BLaER1 treated with 17β-estradiol and CSF1 and Interleukin-3, amounts not matched to agents 10 nM and 100 nM (cell line): ENCODE measurements around the gene HS1BP3.

Experiments
- H3K27ac ChIP-seq, 11 experiments: shearing (Covaris generic); formaldehyde crosslinking; 2 replicates each; pipeline ENCODE4 v1.8.1; 2022
- H3K27me3 ChIP-seq, 11 experiments: shearing (Covaris generic); formaldehyde crosslinking; 2 replicates each; pipeline ENCODE4 v1.8.1; 2022
- H3K36me3 ChIP-seq, 11 experiments: shearing (Covaris generic); formaldehyde crosslinking; 2 replicates each; pipeline ENCODE4 v1.8.1; 2022
- H3K4me1 ChIP-seq, 10 experiments: shearing (Covaris generic); formaldehyde crosslinking; 2 replicates each; pipeline ENCODE4 v1.8.1; 2022
- H3K4me2 ChIP-seq, 11 experiments: shearing (Covaris generic); formaldehyde crosslinking; 2 replicates each; pipeline ENCODE4 v1.8.1; 2022
- H3K4me3 ChIP-seq, 10 experiments: shearing (Covaris generic); formaldehyde crosslinking; 2 replicates each; pipeline ENCODE4 v1.8.1; 2022
- H3K9ac ChIP-seq, 11 experiments: shearing (Covaris generic); formaldehyde crosslinking; 2 replicates each; pipeline ENCODE4 v1.8.1; 2022
- H3K9me3 ChIP-seq, 11 experiments: shearing (Covaris generic); formaldehyde crosslinking; replicated peaks in 1 of 11; 2 replicates each; pipeline ENCODE4 v1.8.1; 2022
- H4K20me1 ChIP-seq, 11 experiments: shearing (Covaris generic); formaldehyde crosslinking; 2 replicates each; pipeline ENCODE4 v1.8.1; 2022
- Cebpa-rat ChIP-seq, 11 experiments: shearing (Covaris generic); IDR thresholded peaks; 2 replicates each; pipeline ENCODE4 v1.8.1; 2022

HS1BP3 gene

DNA sequence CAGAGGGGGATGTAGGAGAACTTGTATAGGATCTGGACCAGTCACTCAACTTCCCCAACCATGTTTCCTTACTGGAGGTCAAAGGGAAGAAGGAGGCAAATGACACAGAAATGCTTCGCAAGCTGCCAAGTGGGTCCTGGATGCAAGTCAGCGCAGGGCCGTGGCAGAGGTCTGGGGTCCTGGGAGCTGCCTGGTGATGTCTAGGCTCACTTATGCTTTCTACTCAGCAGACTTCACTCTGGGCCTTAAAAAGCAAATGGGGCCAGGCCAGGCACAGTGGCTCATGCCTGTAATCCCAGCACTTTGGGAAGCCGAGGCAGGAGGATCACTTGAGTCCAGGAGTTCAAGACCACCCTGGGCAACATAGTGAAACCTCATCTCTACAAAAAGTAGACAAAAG, 19.9 kb downstream of the HS1BP3 start:
- no peaks in the 10 kb centered on the region for H3K27me3 ChIP-seq
- no peak overlapping the region for H3K4me3 ChIP-seq
- no peaks in the 10 kb centered on the region for H3K9me3 ChIP-seq
- peaks cover 5 to 97% (median 21%) of the 10 kb centered on the region in 11 experiments; a peak in 17 of 22 replicates for H4K20me1 ChIP-seq
- no peak for TF ChIP-seq Cebpa-rat (IDR thresholded peaks at IDR 0.05)
- H3K9ac ChIP-seq = no peak overlapping the region
- peaks cover 27 to 69% (median 47%) of the 10 kb centered on the region in 10 experiments for H3K4me1 ChIP-seq
- H3K4me2 ChIP-seq = no peak overlapping the region
- no peak overlapping the region for H3K27ac ChIP-seq
- H3K36me3 ChIP-seq = peaks cover 0 to 82% (median 0%) of the 10 kb centered on the region in 11 experiments; a peak in 4 of 22 replicates

- Histone ChIP-seq H3K27me3 (no peaks in the 10 kb centered on the region; a peak in 1 of 22 replicates), H3K36me3 (peaks cover 0 to 82% (median under 1%) of the 10 kb centered on the region in 11 experiments; a peak in 8 of 22 replicates), H4K20me1 (peaks cover 10 to 100% (median 21%) of the 10 kb centered on the region in 11 experiments; a peak in 18 of 22 replicates), H3K27ac (no peak overlapping the region), H3K4me3 (no peak overlapping the region), H3K4me1 (peaks cover 20 to 70% (median 47%) of the 10 kb centered on the region in 10 experiments), H3K4me2 (no peak overlapping the region), H3K9ac (no peak overlapping the region), H3K9me3 (no peaks in the 10 kb centered on the region)
- TF ChIP-seq Cebpa-rat (IDR thresholded peaks at IDR 0.05) = no peak
Observed at GRCh38 chr2:20629581-20630171, 21.2 kb downstream of the HS1BP3 start.

GRCh38 chr2:20629181-20629580, 21.7 kb downstream of the HS1BP3 start:
- Histone ChIP-seq H3K9ac (no peak overlapping the region), H3K27ac (no peak overlapping the region), H3K4me1 (peaks cover 15 to 68% (median 42%) of the 10 kb centered on the region in 10 experiments), H3K4me3 (no peak overlapping the region), H3K9me3 (no peaks in the 10 kb centered on the region), H3K27me3 (no peaks in the 10 kb centered on the region; a peak in 1 of 22 replicates), H4K20me1 (peaks cover 6 to 100% (median 18%) of the 10 kb centered on the region in 11 experiments; a peak in 18 of 22 replicates), H3K36me3 (peaks cover 0 to 83% (median 6%) of the 10 kb centered on the region in 11 experiments; a peak in 13 of 22 replicates), H3K4me2 (no peak overlapping the region)
- TF ChIP-seq Cebpa-rat (IDR thresholded peaks at IDR 0.05) = no peak

DNA sequence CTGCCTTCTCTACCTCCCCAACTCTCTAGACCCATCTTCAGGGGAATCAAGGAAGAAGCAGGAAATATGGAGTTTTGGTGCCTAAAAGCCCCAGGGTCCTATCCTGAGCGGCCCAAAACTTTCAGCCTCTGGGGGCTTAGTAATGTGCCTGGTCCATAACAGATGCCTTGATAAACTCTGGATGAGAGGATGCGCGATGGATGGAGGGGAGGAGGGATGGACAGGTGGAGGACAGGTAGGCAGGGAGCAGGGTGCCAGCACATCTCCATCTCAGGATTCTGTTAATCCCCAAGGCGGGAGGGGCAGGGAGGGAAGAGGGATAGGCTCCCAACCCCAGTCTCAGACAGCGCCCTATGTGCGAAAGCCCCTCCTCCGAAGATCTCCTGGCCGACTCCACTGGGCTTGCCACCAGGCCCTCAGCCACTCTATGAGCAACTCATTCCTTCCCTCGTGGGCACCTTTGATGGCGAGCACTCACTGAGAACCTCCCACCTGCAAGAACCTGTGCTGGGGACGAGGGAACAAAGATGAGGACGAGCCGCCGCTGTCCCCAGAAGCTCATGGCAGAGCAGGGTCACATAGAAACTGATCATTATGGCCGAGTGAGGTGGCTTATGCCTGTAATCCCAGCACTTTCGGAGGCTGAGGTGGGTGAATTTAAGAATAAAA, 23.1 kb downstream of the HS1BP3 start:
- H3K27ac ChIP-seq = no peak overlapping the region
- no peak overlapping the region for H3K4me3 ChIP-seq
- H3K9me3 ChIP-seq = no peaks in the 10 kb centered on the region
- H3K36me3 ChIP-seq = peaks cover 0 to 87% (median 13%) of the 10 kb centered on the region in 11 experiments; a peak in 14 of 22 replicates
- H3K27me3 ChIP-seq = peaks cover 0 to 5% (median 0%) of the 10 kb centered on the region in 11 experiments; a peak in 3 of 22 replicates
- H4K20me1 ChIP-seq = peaks cover 4 to 99% (median 21%) of the 10 kb centered on the region in 11 experiments; a peak in 18 of 22 replicates
- H3K9ac ChIP-seq = peak overlapping the region in 1 of 11 experiments; percentile 11; a peak in 1 of 22 replicates
- peaks cover 8 to 60% (median 33%) of the 10 kb centered on the region in 10 experiments; a peak in 19 of 20 replicates for H3K4me1 ChIP-seq
- no peak for TF ChIP-seq Cebpa-rat (IDR thresholded peaks at IDR 0.05)
- peak overlapping the region in 10 of 11 experiments; percentile 11 to 89 (median 80); a peak in 16 of 22 replicates for H3K4me2 ChIP-seq

GRCh38 chr2:20626698-20627513, 24.0 kb downstream of the HS1BP3 start:
- Histone ChIP-seq H3K4me3 (no peak overlapping the region), H3K4me1 (peaks cover 8 to 60% (median 40%) of the 10 kb centered on the region in 10 experiments; a peak in 19 of 20 replicates), H4K20me1 (peaks cover 4 to 98% (median 21%) of the 10 kb centered on the region in 11 experiments; a peak in 18 of 22 replicates), H3K36me3 (peaks cover 0 to 87% (median 13%) of the 10 kb centered on the region in 11 experiments; a peak in 15 of 22 replicates), H3K4me2 (peak overlapping the region in 10 of 11 experiments; percentile 11 to 89 (median 80); a peak in 18 of 22 replicates), H3K9me3 (no peaks in the 10 kb centered on the region), H3K27me3 (peaks cover 0 to 12% (median 0%) of the 10 kb centered on the region in 11 experiments; a peak in 3 of 22 replicates), H3K27ac (no peak overlapping the region), H3K9ac (peak overlapping the region in 6 of 11 experiments; percentile 0 to 47 (median 38); a peak in 8 of 22 replicates)
- TF ChIP-seq Cebpa-rat (IDR thresholded peaks at IDR 0.05) = no peak

DNA sequence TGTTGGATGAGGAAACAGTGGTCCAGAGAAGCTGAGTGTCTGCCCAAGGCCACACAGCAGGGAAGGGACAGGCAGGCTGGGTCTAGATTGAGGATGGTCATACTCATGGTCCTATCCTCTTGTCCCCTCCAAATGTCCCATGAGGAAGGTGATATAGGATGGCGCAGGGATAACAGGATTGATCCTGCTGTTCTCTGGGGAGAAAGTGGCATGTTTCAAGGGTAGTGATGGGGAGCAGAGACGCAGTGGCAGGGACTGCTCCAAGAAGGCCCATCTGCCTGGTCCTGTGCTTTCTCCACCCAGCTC, 24.6 kb downstream of the HS1BP3 start:
- Histone ChIP-seq H4K20me1 (peaks cover 4 to 94% (median 23%) of the 10 kb centered on the region in 11 experiments; a peak in 19 of 22 replicates), H3K27ac (no peak overlapping the region), H3K4me2 (peak overlapping the region in 7 of 11 experiments; percentile 72 to 89 (median 83); a peak in 13 of 22 replicates), H3K36me3 (peaks cover 0 to 87% (median 16%) of the 10 kb centered on the region in 11 experiments; a peak in 15 of 22 replicates), H3K27me3 (peaks cover 0 to 12% (median 0%) of the 10 kb centered on the region in 11 experiments; a peak in 3 of 22 replicates), H3K9ac (peak overlapping the region in 1 of 11 experiments; percentile 42; a peak in 1 of 22 replicates), H3K4me3 (no peak overlapping the region), H3K4me1 (peaks cover 8 to 66% (median 40%) of the 10 kb centered on the region in 10 experiments; a peak in 19 of 20 replicates), H3K9me3 (no peaks in the 10 kb centered on the region)
- no peak for TF ChIP-seq Cebpa-rat (IDR thresholded peaks at IDR 0.05)

DNA sequence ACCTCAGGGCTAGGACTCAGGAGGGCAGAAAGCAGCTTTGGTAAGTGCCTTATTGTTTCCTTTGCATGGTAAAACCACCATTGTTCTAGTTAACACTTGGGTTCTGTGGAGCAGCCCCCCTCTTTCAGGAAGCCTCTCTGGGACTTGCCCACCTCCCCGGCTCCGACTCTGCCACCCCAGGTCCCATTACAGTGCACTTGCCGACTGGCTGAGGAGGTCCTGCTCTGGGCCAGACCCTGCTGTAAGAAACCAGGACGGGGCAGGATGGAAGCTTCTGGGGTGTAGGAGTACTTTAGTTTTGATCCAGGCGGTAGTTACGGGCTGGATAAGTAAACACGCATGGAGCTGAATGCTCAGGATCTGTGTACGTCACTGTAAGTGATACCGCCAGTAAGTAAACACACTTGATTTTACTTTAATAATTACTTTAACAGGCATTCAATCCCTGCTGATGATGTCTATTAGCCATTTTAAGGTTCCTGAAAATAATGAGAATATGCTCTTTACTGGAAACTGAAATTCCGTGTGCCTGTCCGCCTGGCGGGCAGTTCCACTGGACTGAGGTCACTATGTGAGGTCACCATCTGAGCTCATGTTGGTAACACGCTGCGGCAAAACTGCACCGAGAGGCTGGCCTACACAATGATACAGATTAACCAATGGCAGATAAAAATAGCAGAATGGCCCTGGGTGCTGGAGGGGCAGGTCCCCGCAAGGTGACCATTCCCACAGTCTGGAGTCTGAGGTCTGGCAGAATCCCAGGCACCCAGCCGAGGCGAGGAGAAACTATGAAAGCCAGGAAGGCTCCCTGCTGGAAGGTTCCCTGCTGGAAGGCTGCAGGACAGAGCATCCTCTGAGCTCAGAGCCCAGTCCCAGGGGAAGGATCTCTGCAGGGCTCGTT, 25.2 kb downstream of the HS1BP3 start:
- Histone ChIP-seq H3K27me3 (peaks cover 0 to 12% (median 0%) of the 10 kb centered on the region in 11 experiments; a peak in 3 of 22 replicates), H3K4me1 (peaks cover 9 to 66% (median 40%) of the 10 kb centered on the region in 10 experiments; a peak in 19 of 20 replicates), H3K27ac (no peak overlapping the region), H3K9me3 (no peaks in the 10 kb centered on the region), H3K4me2 (peak overlapping the region in 7 of 11 experiments; percentile 5 to 89 (median 83); a peak in 11 of 22 replicates), H3K4me3 (no peak overlapping the region), H4K20me1 (peaks cover 4 to 93% (median 23%) of the 10 kb centered on the region in 11 experiments; a peak in 19 of 22 replicates), H3K9ac (no peak overlapping the region), H3K36me3 (peaks cover 0 to 88% (median 17%) of the 10 kb centered on the region in 11 experiments; a peak in 15 of 22 replicates)
- TF ChIP-seq Cebpa-rat (IDR thresholded peaks at IDR 0.05) = no peak
